ENCODE data around the gene LTB.
A peak's percentile ranks its signal among the peaks of the same experiment; 100 is the strongest.

Gene LTB
- 429 to 518 reads per million in 2 donors for total RNA-seq

- DNase-seq, result peak; percentile 62
Observed at GRCh38 chr6:31582230-31582643, at the start of gene LTB. Gene LTB, minus strand, starts transcription at chr6:31582424. Its CDS starts 7 bp downstream, at chr6:31582417.

- no peak for DNase-seq
Observed at GRCh38 chr6:31631681-31632278, 49.6 kb upstream of the LTB start.

GRCh38 chr6:31631209-31631608, 49.0 kb upstream of the LTB start:
- no peak for DNase-seq

GRCh38 chr6:31630177-31630934, 48.1 kb upstream of the LTB start:
- no peak for DNase-seq

- no peak for DNase-seq
Observed at GRCh38 chr6:31629014-31629413, 46.8 kb upstream of the LTB start.

- DNase-seq, result no peak
Observed at GRCh38 chr6:31627690-31628287, 45.6 kb upstream of the LTB start.

- no peak for DNase-seq
Observed at GRCh38 chr6:31626952-31627351, 44.7 kb upstream of the LTB start.

- DNase-seq, result no peak
Observed at GRCh38 chr6:31624070-31624469, 41.8 kb upstream of the LTB start.

- DNase-seq, result no peak
Observed at GRCh38 chr6:31622684-31623091, 40.5 kb upstream of the LTB start.

GRCh38 chr6:31621991-31622390, 39.8 kb upstream of the LTB start:
- DNase-seq, result no peak

- DNase-seq, result no peak
Observed at GRCh38 chr6:31621320-31621939, 39.2 kb upstream of the LTB start.

- no peak for DNase-seq
Observed at GRCh38 chr6:31620586-31621319, 38.5 kb upstream of the LTB start, which contains the start of gene PRRC2A. Gene PRRC2A, plus strand, starts transcription at chr6:31620715. Its CDS starts 2,075 bp downstream, at chr6:31622790.

GRCh38 chr6:31619805-31620585, 37.8 kb upstream of the LTB start:
- peak; percentile 94 for DNase-seq

- no peak for DNase-seq
Observed at GRCh38 chr6:31617010-31617409, 34.8 kb upstream of the LTB start.

- no peak for DNase-seq
Observed at GRCh38 chr6:31615748-31616147, 33.5 kb upstream of the LTB start.

GRCh38 chr6:31614684-31615578, 32.7 kb upstream of the LTB start, which contains the start of gene AIF1:
Gene AIF1, plus strand, starts transcription at chr6:31615234. Its CDS starts 96 bp downstream, at chr6:31615330.
- no peak for DNase-seq

GRCh38 chr6:31614075-31614619, 31.9 kb upstream of the LTB start:
- no peak for DNase-seq

GRCh38 chr6:31610968-31611367, 28.7 kb upstream of the LTB start:
- no peak for DNase-seq

GRCh38 chr6:31609519-31610406, 27.5 kb upstream of the LTB start:
- no peak for DNase-seq

All from T-helper 9 cell (primary cell).